GM12801 (cell line): ENCODE measurements around the gene DPEP3.

Experiments used
- CTCF ChIP-seq: IDR thresholded peaks from one replicate; pipeline ENCODE4 v1.5.1; 2011; ENCODE audit warnings: control low read depth; ENCODE audit not compliant: insufficient read length; ENCODE audit errors: extremely low read depth

Gene DPEP3

GRCh38 chr16:67976205-67976604 lies 4.1 kb downstream of the DPEP3 start:
- TF ChIP-seq CTCF = no peak

GRCh38 chr16:67975321-67976105 lies 4.8 kb downstream of the DPEP3 start:
- no peak for TF ChIP-seq CTCF

- TF ChIP-seq CTCF = no peak
Observed at GRCh38 chr16:67971111-67971510, 9.2 kb downstream of the DPEP3 start.

DNA sequence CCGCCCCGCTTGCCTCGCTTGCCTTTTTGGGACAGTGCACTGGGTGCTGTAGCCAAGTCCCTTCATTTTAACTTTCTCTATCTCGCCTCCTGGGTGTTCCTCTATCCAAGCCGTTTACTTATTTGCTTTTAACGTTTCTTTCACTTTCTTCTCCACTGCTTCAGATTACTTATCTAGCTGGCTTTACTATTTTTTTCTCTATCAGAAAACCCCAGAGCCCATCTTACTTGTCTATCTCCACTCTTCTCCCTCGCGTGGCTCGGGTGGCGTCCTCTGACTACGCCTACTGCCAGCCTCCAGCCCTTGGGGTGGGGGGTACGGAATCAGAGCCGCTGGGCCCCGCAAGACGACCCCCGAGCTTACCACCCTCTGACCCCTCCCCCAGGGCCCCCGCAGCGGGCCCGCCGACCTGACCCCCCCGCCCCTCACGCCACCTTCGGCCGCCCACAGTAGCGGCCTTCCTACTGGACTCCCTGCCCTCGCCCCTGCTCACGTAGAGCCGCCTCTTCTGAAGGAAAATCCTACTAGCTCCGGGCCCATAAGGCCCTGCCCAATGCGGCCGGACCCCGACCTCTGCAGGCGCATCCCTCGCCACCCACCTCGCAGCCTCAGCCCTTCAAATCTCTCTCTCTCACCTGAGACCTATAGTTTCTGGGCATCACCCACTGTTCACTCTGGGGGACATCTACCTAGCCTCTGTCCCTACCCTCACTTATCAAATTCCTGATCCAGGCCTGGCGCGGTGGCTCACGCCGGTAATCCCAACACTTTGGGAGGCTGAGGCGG lies 10.9 kb downstream of the DPEP3 start:
- no peak for TF ChIP-seq CTCF

- TF ChIP-seq CTCF = no peak
Observed at GRCh38 chr16:67968400-67969253, 11.7 kb downstream of the DPEP3 start, which contains the start of gene SLC12A4. SLC12A4 (minus strand) TSS chr16:67968637; CDS start chr16:67968553, 84 bp downstream.

DNA sequence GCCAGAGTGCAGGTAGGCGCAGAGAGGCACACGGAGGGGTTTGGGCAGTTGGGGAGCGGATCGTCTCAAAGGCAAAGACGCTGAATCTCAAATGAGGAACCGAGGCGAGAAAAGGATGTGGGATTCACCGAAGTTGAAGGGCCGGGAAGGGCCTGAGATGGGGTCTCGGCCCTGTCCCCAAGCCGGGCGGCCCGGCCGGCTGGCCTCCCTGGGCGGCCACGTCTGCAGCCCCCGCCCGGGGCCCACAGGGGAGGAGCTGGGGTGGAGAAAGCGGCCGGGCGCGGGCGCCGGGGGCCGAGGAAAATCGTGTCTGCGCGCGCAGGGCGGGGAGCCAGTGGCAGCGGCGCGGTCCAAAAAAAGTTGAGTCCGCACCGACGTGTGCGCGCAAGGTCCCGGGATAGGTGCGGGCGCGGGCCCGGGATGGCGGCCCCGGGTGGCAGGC lies 12.3 kb downstream of the DPEP3 start:
- no peak for TF ChIP-seq CTCF
